ENCODE results near the gene LITAF. TPM values are rescaled to one million over a fixed set of nuclear protein-coding genes. Genes with fewer than 3 reads are reported as not detected.

LITAF gene
- total RNA-seq, 1 experiment from 2014 or later, result 84.2 TPM

GRCh38 chr16:11563493-11564040 is 23.2 kb downstream of the LITAF start:
- Histone ChIP-seq H3K4me1 (ENCODE audit: control insufficient read depth in 1 of 2, insufficient read depth in 2 of 2, low read length in 2 of 2) (0 out of 4 replicates have a peak, but pooled peaks cover 0 to 5% of the 10 kb centered on the region in 2 experiments), H4K20me1 (ENCODE audit: insufficient read depth) (no peaks in the 10 kb centered on the region), H3K79me2 (ENCODE audit: insufficient read depth, low read length) (peaks cover 44% of the 10 kb centered on the region), H3K4me2 (ENCODE audit: low read length) (no peak overlapping the region), H3K27me3 (ENCODE audit: insufficient read depth, low read length) (no peaks in the 10 kb centered on the region), H3K27ac (ENCODE audit: low read depth, low read length) (no peak overlapping the region), H3K9ac (ENCODE audit: low read length) (no peak overlapping the region), H3K9me2 (ENCODE audit: insufficient read depth) (no peaks in the 10 kb centered on the region), H3K36me3 (ENCODE audit: control insufficient read depth in 1 of 2, insufficient read depth in 2 of 2, low read length in 2 of 2) (peaks cover 0 to 4% of the 10 kb centered on the region in 2 experiments; a peak in 1 of 4 replicates), H2AFZ (ENCODE audit: low read depth, low read length, poor library complexity, severe bottlenecking) (no peak overlapping the region), H3K9me3 (ENCODE audit: control insufficient read depth in 1 of 2, insufficient read depth in 1 of 2, low read depth in 1 of 2, low read length in 2 of 2) (no peaks in the 10 kb centered on the region), H3K4me3 (replicated peaks in 1 of 2; ENCODE audit: low read depth in 1 of 2, low read length in 2 of 2) (no peak overlapping the region)
- ChIA-PET CTCF (no interaction called here), POLR2A (no interaction called here), RAD21 (ENCODE audit: low non-redundant PET in 1 of 2, low total read pairs in 2 of 2, uncharacterized antibody in 2 of 2, unreplicated experiment in 2 of 2) (no interaction called here)
- no peak for DNase-seq (ENCODE audit: low read depth, low spot score)
- no peak for ATAC-seq
- intact Hi-C loops (cut with micrococcal nuclease), result no loop called here
- BruUV-seq (replicated peaks), result no TSS peak
- TF ChIP-seq CTCF (IDR thresholded peaks at IDR 0.05 in 2 of 3, conservative IDR thresholded peaks at IDR 0.05 in 1 of 3; ENCODE audit: borderline replicate concordance in 1 of 3, insufficient read depth in 1 of 3, low read depth in 2 of 3, low read length in 2 of 3) (no peak), SP1 (IDR thresholded peaks at IDR 0.05; ENCODE audit: low read depth) (no peak), ZNF274 (IDR thresholded peaks at IDR 0.05; ENCODE audit: low read depth, low read length) (no peak), ZBTB33 (IDR thresholded peaks at IDR 0.05; ENCODE audit: extremely low read depth, insufficient replicate concordance, low read length) (no peak), MAX (IDR thresholded peaks at IDR 0.05) (no peak), POLR2AphosphoS5 (IDR thresholded peaks at IDR 0.05; ENCODE audit: low read depth, low read length) (no peak), EGR1 (IDR thresholded peaks at IDR 0.05; ENCODE audit: low read depth) (no peak), REST (IDR thresholded peaks at IDR 0.05; ENCODE audit: low read depth) (no peak), JUND (IDR thresholded peaks at IDR 0.05) (no peak), SIN3A (IDR thresholded peaks at IDR 0.05; ENCODE audit: low read depth) (no peak), RAD21 (IDR thresholded peaks at IDR 0.05; ENCODE audit: low read depth) (no peak), FOSL1 (IDR thresholded peaks at IDR 0.05; ENCODE audit: low read depth) (no peak), EZH2 (IDR thresholded peaks at IDR 0.05) (no peak), ELF1 (IDR thresholded peaks at IDR 0.05; ENCODE audit: borderline replicate concordance, low read depth) (no peak), ATF3 (IDR thresholded peaks at IDR 0.05) (no peak), CEBPB (IDR thresholded peaks at IDR 0.05; ENCODE audit: low read depth) (no peak)

Measured in HCT116 (cell line).